ENCODE results near the gene GTPBP4. TPM values are rescaled to one million over a fixed set of nuclear protein-coding genes. Genes with fewer than 3 reads are reported as not detected.

Gene GTPBP4
- total and polyA plus RNA-seq, 2 of the 13 experiments (the other 11 are each of a cell fraction or from before 2014, with no cell fraction given) = 24.1 to 85.5 TPM

GRCh38 chr10:1050554-1050953 is 62.3 kb downstream of the GTPBP4 start:
- no peak overlapping the region for H2AFZ ChIP-seq (ENCODE audit: low read length)
- ChIA-PET CTCF (ENCODE audit: low intra/inter-chr PET ratio, low total read pairs) (no interaction called here), POLR2A (interaction anchor here (1.6 to 1.8 kb wide), 2 partner anchors 80 to 117 kb away, joined by 6 to 9 read pairs; no protein-coding TSS in a partner anchor)
- in situ Hi-C loops (cut with HindIII; ENCODE audit: extremely low pct_ligation_motif_present, low pct_unique_long_range_greater_than_20kb) = no loop called here
- peaks cover 58% of the 10 kb centered on the region for H3K4me1 ChIP-seq (ENCODE audit: insufficient read depth, low read length)
- no peaks in the 10 kb centered on the region for H3K9me3 ChIP-seq (ENCODE audit: low read length)
- no peaks in the 10 kb centered on the region; a peak in 1 of 5 replicates for H3K27me3 ChIP-seq (ENCODE audit: control insufficient read depth in 1 of 2, insufficient read depth in 2 of 2, low read length in 2 of 2)
- H3K4me3 ChIP-seq (replicated peaks in 1 of 3; ENCODE audit: insufficient read depth in 1 of 3, low read depth in 2 of 3, low read length in 3 of 3) = peak overlapping the region; percentile 34 to 98 (median 80); a peak in 5 of 6 replicates
- intact Hi-C loops (cut with micrococcal nuclease; ENCODE audit: unreplicated experiment) = no loop called here
- peaks cover 3 to 25% of the 10 kb centered on the region in 2 experiments; a peak in 3 of 5 replicates for H3K36me3 ChIP-seq (replicated peaks in 1 of 2; ENCODE audit: control insufficient read depth in 1 of 2, insufficient read depth in 2 of 2, low read length in 2 of 2)
- H4K20me1 ChIP-seq (ENCODE audit: insufficient read depth, low read length) = peaks cover 33% of the 10 kb centered on the region
- peaks cover 80% of the 10 kb centered on the region for H3K79me2 ChIP-seq (ENCODE audit: insufficient read depth, low read length)
- peak; percentile 75 for DNase-seq (ENCODE audit: low spot score)
- H3K4me2 ChIP-seq (ENCODE audit: low read depth, low read length) = peak overlapping the region; percentile 85
- peak overlapping the region; percentile 96 for H3K27ac ChIP-seq (ENCODE audit: extremely low read length, insufficient read depth, low read length)
- peak overlapping the region; percentile 94; the same call in 1 of the 2 replicates for H3K9ac ChIP-seq (ENCODE audit: insufficient read depth, low read depth, low read length)
- peak; percentile 11; the same call in 2 of the 3 replicates for ATAC-seq
- peak; percentile 55 for FAIRE-seq
- WGBS (ENCODE audit: low lambda C conversion rate) = 32% methylated on average over 4 of the region's 4 CpGs
- BruUV-seq (replicated peaks) = no TSS peak
- TF ChIP-seq PATZ1 (CRISPR knock-in tag; IDR thresholded peaks at IDR 0.05) (peak; percentile 20; the same call in 1 of the 2 replicates), ZNF792 (CRISPR knock-in tag; IDR thresholded peaks at IDR 0.05) (no peak), TCF7 (IDR thresholded peaks at IDR 0.05; ENCODE audit: low read depth) (no peak), SOX5 (CRISPR knock-in tag; IDR thresholded peaks at IDR 0.05; ENCODE audit: borderline replicate concordance) (peak; percentile 8; the same call in 1 of the 2 replicates), MAX (IDR thresholded peaks at IDR 0.05) (peak; percentile 50), RNF219 (CRISPR knock-in tag; IDR thresholded peaks at IDR 0.05) (no peak), GZF1 (CRISPR knock-in tag; IDR thresholded peaks at IDR 0.05) (no peak), ZNF234 (CRISPR knock-in tag; conservative IDR thresholded peaks at IDR 0.05) (no peak), ZKSCAN5 (CRISPR knock-in tag; IDR thresholded peaks at IDR 0.05) (no peak), ARID2 (CRISPR knock-in tag; IDR thresholded peaks at IDR 0.05; ENCODE audit: borderline replicate concordance) (no peak), ZNF253 (CRISPR knock-in tag; IDR thresholded peaks at IDR 0.05; ENCODE audit: borderline replicate concordance) (no peak), RARA (CRISPR knock-in tag; IDR thresholded peaks at IDR 0.05) (0 out of 2 replicates have a peak, but pooled peaks have one; percentile 49), NKX3-1 (CRISPR knock-in tag; IDR thresholded peaks at IDR 0.05) (no peak), HOXA3 (CRISPR knock-in tag; IDR thresholded peaks at IDR 0.05) (0 out of 2 replicates have a peak, but pooled peaks have one; percentile 45), SIX4 (CRISPR knock-in tag; IDR thresholded peaks at IDR 0.05) (no peak), GABPA (IDR thresholded peaks at IDR 0.05; ENCODE audit: low read depth, low read length) (0 out of 2 replicates have a peak, but pooled peaks have one; percentile 14), GABPA (CRISPR knock-in tag; IDR thresholded peaks at IDR 0.05; ENCODE audit: low read depth) (no peak), ZNF784 (CRISPR knock-in tag; IDR thresholded peaks at IDR 0.05; ENCODE audit: borderline replicate concordance) (no peak), PLRG1 (conservative IDR thresholded peaks at IDR 0.05) (no peak), NCOA5 (CRISPR knock-in tag; IDR thresholded peaks at IDR 0.05) (no peak), ZNF691 (CRISPR knock-in tag; IDR thresholded peaks at IDR 0.05; ENCODE audit: borderline replicate concordance, low read depth) (no peak), CEBPG (CRISPR knock-in tag; IDR thresholded peaks at IDR 0.05) (peak; percentile 78)

Data from HepG2 (cell line).